ENCODE data around the gene CCDC181.

GRCh38 chr1:169456029-169456428 lies 28.8 kb upstream of the CCDC181 start:
- TF ChIP-seq CTCF (IDR thresholded peaks at IDR 0.05; ENCODE audit: extremely low read depth in 1 of 2, insufficient read depth in 1 of 2, low read depth in 1 of 2, low read length in 2 of 2) (no peak), POLR2A (IDR thresholded peaks at IDR 0.05; ENCODE audit: low read depth, low read length) (no peak), POLR2AphosphoS5 (IDR thresholded peaks at IDR 0.05; ENCODE audit: insufficient read depth, low read depth, low read length) (no peak)

Measured in endothelial cell of umbilical vein (primary cell).